Measurements from ENCODE around the gene LPCAT3. TPM values are rescaled to one million over a fixed set of nuclear protein-coding genes. Genes with fewer than 3 reads are reported as not detected.
"Not testable (repeated sequence)": the region's sequence is repeated elsewhere in the genome, so short reads cannot be mapped to it uniquely, and the experiment has no call there.

The LPCAT3 gene, protein sequence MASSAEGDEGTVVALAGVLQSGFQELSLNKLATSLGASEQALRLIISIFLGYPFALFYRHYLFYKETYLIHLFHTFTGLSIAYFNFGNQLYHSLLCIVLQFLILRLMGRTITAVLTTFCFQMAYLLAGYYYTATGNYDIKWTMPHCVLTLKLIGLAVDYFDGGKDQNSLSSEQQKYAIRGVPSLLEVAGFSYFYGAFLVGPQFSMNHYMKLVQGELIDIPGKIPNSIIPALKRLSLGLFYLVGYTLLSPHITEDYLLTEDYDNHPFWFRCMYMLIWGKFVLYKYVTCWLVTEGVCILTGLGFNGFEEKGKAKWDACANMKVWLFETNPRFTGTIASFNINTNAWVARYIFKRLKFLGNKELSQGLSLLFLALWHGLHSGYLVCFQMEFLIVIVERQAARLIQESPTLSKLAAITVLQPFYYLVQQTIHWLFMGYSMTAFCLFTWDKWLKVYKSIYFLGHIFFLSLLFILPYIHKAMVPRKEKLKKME
- total RNA-seq: 37.4 and 40.3 TPM in 2 replicates

DNA sequence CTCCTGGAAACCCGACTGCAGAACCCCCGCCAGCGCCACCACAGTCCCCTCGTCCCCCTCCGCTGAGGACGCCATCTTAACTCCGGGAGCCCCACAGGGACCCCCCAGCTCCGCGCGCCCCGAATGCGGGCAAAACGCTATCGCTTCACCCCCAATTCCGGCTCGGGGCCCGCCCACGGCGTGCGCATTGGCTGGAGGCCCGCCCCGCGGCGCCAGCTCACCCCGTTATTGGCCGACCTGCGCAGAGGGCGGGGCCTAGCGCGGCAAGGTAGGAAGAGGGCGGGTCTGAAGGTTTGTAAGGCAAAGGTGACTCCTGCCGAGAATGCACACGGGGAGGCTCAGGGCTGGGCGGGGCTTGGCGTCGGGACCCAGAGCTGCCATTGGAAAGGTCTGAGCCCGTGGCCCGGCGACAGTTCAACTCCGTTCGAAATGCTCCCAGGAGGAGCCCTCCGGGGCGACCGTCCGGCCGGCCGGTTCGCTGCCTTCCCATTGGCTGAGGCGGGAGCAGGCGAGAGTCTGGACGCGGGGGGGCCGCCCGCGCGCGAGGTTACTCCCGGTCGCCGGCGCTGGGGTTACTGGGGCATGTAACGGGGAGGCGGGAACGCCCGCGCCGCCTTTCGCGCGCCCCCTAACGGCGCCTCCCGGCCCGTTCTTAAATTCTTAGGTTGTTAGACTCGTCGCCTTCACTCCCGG lies at the start of gene LPCAT3:
TSS of gene LPCAT3 (minus strand) at position 127 of the 693 bp plus-strand sequence. CDS start at position 75, 52 bp downstream.
- intact Hi-C loops (cut with micrococcal nuclease): loop anchor here (1.0 to 2.0 kb wide), 19 partner anchors 24 to 1064 kb away; partner anchors contain the start of genes C12orf57, C1R, CDCA3 and CLSTN3

DNA sequence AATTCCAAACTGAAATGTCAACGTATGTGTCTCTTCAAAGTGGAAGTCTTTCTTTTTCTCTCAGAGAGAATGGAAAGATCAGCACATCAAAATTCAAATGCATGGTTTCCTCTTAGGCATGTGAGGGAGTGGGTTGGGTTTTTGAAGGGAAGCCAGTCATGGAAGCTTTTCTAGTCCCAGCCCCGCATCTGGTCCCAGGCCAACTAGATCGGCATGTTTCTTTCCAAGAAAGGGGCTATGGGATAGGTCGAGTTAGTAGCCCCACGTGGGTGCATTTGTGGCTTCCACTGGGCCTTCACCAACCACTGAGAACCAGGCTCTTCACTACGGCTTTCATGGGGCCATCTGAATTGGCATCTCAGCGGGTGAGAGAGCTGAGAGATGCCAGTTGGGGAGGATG lies 48.8 kb upstream of the LPCAT3 start:
- intact Hi-C loops (cut with micrococcal nuclease): no loop called here

DNA sequence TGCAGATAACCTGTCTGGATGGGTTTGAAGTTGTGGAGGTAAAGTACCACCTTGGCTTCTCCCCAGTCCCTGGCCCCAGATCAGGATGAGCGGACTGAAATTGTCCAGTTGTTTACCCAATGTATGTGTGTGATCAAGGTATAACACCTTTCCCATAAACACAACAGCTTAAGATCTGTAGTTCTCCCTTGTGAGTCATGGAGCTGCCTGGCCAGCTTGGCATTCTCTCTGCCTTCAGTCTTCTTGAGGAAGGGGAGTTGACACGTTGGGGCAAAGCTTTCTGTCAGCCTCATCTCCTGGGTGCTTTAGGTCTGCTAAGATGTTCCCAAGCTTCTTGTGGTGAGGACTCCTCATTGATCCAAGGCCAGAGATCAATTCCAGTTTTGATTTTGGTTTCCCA lies 48.3 kb upstream of the LPCAT3 start:
- intact Hi-C loops (cut with micrococcal nuclease): no loop called here

DNA sequence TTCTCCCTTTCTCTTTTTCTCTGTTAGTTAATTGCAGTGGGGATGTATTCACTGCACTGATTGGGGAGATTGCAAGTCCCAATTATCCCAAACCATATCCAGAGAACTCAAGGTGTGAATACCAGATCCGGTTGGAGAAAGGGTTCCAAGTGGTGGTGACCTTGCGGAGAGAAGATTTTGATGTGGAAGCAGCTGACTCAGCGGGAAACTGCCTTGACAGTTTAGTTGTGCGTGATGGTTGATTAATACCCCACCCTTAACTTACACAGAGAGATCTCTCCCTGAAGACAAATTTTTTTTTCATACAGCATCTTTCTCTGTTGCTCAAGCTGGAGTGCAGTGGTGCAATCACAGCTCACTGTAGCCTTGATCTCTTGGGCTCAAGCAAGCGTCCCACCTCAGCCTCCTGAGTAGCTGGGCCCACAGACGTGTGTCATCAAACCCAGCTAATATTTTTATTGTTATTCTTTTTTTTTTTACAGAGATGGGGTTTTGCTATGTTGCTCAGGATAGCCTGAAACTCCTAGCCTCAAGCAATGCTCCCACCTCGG lies 46.9 kb upstream of the LPCAT3 start:
- intact Hi-C loops (cut with micrococcal nuclease): no loop called here

DNA sequence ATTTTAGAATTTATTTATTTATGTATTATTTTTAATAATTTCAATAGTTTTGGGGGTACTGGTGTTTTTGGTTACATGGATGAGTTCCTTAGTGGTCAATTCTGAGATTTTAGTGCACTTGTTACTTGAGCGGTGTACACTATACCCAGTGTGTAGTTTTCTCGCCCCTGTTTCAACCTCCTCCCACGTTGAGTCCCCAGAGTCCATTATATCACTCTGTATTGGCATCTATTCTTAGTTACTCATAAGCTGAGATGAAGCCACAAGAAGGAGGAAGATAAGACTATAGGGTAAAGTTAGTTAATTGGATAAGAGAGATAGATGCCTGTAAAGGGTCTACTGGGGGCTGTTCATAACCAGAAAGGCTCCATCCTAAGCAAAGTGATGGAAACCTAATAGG lies 46.2 kb upstream of the LPCAT3 start:
- intact Hi-C loops (cut with micrococcal nuclease): no loop called here

DNA sequence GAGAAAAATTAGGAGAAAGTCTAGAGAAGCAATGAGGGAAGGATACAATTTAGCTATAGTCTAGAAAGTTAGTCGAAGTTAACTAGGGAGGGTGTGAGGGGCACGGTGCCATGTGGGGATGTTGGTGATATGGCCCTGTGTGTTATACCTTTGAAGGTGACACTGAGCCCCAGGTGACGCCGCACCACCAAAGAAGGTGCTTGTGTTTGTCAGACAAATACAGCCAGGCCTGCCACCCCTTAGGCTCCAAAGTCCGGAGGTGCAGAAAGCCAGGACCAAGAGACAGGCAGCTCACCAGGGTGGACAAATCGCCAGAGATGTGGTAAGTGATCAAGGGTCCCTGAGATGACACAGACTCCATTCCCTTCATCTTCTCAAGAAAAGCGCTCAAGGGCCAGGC lies 43.3 kb upstream of the LPCAT3 start:
- intact Hi-C loops (cut with micrococcal nuclease): no loop called here

DNA sequence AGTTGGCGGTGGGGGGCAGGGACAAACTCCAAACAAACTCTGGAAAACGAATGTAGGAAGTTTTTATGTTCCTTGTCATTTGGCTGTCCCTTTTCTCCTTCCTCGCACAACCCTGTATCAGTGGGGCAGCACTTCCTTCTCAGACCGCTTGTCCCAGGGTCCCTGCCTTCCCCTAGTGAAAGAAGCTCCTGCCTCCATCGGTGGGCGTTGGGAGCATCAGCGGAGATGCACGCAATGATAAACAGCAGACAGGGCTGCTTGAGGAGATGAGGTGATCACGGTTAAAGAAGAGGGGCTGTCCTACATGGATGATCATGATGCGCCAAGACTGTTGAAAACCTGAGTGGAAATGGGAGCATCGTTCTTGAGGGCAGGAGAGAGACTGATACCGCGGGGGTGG lies 42.9 kb upstream of the LPCAT3 start:
- intact Hi-C loops (cut with micrococcal nuclease): no loop called here

DNA sequence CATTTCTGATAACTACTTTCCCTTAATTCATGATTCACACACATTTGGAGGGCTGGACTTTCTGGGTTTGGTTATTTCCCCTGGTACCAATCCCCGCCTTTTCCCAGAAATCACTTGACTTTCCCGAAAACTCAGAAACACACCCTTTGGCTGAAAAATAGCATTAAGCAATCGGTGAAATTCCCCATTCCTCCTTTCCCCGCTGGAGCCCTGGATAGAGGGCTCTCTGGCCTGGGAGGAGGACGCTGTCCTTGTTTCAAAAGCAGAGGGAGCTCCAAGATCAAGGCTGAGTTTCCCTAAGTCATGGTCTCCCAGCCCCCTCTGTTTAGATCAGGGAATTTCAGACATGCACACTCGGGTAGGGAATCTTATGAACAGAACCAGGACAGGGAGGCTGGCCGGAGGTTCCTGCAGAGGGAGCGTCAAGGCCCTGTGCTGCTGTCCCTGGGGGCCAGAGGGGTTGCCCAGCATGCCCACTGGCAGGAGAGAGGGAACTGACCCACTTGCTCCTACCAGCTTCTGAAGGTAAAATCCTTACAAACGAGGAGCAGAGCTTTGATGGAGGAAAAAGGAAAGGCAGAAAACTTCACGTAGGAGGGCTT lies 42.2 kb upstream of the LPCAT3 start, which contains the start of gene C1S:
TSS of gene C1S (plus strand) at position 366 of the 602 bp plus-strand sequence. CDS start 1,195 bp downstream, outside the sequence.
- intact Hi-C loops (cut with micrococcal nuclease): no loop called here

DNA sequence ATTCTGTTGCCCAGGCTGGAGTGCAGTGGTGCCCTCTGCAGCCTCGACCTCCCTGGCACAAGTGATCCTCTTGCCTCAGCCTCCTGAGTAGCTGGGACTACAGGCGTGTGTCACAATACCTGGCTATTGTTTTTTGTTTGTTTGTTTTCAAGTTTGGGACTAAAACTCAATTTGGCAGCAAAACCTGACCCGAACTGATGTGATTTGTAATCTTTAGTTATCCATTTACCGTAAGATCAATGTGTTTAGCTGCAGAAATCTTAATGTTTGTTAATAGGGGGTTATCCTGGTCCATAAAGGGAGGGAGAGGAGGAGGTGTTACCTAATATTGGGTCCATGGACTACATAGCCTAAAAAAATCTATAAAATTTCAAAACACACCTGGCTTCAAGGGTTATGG lies 41.5 kb upstream of the LPCAT3 start:
- intact Hi-C loops (cut with micrococcal nuclease): no loop called here

DNA sequence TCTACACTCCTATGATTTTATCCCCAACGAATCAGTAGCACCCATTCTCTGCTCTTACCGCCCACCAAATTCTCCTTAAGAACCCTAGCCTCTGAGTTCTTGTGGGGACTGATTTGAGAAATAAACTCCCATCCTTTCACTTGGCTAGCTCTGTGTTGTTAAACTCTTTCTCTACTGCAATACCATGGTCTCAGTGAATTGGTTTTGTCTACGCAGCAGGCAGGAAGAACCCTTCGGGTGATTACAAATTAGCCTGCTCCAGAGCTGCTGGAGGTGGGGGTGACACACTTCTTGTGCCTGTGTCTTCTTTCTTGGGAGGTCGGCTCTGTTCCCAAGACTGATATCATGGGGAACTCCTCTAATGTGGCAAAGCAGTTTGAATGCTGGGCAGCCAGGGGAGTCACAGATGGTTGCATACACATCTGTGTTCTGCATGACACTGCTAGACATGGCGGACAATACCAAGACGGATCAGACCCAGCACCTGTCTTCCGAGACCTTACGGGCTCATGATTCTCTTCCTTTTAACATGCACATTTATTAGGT lies 40.6 kb upstream of the LPCAT3 start:
- intact Hi-C loops (cut with micrococcal nuclease): no loop called here

DNA sequence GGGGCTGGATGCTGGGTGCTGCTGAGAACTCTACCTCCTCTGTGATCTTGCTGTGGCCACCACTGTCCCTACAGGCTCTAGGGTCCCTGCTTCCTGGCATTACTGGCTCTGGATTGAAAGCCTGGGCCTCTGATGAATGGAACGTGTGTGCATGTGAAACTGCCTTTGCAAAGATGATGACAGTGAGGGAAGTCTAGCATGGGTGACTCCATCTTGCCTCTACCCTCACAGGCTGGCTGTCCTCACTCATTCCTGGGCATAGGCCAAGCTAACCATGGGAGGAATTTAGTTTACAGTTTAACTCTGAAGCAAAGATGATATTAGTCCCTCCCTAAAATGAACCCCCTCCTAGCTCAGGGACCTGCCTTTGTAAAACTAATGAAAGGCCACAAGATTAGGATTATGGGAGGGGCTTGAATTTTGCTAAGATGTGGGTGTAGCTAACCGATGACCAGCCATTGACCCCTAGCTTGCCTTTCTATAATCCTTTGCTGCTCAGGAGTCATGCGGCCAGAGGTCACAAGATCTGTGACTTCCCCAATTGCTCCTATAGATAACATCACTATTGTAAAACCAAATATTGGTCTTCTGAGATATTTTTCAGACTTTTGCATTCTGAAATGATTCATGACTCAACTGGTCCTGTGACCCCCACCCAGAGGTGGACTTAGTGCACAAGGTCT lies 40.0 kb upstream of the LPCAT3 start:
- intact Hi-C loops (cut with micrococcal nuclease): no loop called here

DNA sequence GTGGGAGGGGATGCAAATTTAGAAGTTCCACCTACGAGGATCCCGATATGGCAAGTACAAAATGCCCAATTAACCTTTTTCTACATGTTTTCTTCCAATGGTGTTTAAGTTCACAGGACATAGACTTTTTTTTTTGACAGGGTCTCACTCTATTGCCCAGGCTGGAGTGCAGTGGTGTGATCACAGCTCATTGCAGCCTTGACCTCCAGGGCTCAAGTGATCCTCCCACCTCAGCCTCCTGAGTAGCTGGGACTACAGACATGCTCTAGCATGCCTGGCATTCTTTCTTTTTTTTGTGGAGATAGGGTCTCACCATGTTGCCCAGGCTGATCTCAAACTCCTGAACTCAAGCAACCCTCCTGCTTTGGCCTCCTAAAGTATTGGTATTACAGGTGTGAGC lies 37.5 kb upstream of the LPCAT3 start:
- intact Hi-C loops (cut with micrococcal nuclease): not testable (repeated sequence)

DNA sequence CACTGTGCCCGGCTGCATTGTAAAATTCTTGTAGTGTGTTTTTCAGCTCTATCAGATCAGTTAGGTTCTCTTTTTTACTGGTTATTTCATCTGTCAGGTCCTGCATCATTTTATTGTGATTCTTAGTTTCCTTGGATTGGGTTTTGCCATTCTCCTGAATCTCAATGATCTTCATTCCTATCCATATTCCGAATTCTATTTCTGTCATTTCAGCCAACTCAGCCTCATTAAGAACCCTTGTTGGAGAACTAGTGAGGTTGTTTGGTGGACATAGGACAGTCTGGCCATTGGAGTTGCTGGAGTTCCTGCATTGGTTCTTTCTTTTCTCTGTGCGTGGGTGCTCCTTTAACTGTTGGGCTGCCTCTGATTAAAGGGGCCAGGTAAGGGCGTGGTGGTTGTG lies 36.6 kb upstream of the LPCAT3 start:
- intact Hi-C loops (cut with micrococcal nuclease): loop anchor here (1.0 kb wide), 1 partner anchor 28 kb away; no protein-coding TSS in a partner anchor

DNA sequence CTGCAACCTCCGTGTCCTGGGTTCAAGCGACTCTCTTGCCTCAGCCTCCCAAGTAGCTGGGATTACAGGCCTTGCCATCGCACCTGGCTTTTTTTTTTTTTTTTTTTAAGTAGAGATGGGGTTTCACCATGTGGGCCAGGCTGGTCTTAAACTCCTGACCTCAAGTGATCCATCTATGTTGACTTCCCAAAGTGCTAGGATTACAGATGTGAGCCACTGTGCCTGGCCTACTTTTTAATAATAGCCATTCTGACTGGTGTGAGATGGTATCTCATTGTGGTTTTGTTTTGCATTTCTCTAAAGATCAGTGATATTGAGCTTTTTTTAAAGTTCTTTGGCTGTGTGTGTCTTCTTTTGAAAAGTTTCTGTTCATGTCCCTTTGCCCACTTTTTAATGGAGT lies 31.7 kb upstream of the LPCAT3 start:
- intact Hi-C loops (cut with micrococcal nuclease): not testable (repeated sequence)

DNA sequence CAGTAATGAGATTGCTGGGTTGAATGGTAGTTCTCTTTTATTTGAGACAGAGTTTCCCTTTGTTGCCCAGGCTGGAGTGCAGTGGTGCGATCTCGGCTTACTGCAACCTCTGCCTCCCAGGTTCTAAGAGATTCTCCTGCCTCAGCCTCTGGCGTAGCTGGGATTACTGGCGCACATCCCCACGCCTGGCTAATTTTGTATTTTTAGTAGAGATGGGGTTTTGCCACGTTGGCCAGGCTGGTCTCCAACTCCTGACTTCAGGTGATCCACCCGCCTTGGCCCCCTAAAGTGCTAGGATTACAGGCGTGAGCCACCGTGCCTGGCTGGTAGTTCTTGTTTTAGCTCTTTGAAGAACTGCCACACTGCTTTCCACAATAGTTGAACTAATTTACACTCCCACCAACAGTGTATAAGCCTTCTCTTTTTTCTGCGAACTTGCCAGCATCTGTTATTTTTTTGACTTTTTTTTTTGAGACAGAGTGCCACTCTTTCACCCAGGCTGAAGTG lies 31.2 kb upstream of the LPCAT3 start:
- intact Hi-C loops (cut with micrococcal nuclease): not testable (repeated sequence)

DNA sequence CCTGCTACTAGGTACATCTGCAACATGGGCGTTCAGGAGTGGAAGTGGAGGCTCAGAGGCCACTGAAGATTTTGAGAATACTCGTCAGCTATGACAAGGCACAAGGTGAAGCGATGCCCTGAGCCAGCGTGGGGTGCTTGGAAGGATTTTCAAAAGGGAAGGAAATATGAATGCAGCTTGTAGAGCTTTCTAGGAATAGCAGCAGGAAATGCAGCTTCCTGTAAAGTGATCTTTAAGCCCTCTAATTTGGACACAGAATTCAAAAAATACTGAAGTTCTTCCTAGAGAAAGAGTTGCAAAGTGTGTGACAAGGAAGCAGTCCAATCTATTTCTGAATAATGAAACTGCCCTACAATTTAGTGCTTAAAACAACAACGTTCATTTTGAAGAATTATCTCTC lies 29.0 kb upstream of the LPCAT3 start:
- intact Hi-C loops (cut with micrococcal nuclease): no loop called here

DNA sequence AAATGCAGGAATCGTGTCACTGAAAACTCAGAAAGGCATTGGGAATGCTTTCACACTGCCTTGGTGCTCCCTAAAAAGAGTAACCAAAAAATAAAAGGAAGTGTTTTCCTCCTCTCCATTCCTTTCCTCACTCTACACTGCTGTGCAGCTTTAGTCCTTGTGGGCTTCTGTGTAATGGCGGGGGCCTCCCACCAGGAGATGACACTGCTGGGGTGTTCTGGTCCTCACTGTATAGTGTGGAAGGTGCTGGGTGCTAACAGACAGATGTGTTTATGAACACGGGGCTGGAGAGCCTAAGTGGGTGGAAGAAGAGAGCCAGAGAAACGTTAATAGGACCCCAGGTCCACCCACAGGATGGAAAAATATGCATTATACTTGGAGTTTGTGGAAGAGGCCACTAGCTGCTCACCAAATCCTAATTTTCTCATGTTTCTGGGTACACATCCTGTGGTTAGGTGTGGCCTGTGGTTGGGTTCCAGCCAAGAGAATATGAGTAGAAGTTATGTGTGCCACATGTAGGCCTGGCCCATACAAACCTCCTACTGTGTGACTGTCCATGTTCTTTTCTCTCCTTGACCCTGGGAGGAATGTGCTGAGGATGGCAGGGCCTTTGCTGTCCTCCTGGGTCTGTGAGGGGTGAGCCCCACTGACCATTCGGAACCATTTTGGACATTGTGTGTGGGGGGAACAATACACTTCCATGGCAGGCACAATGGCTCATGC lies 28.3 kb upstream of the LPCAT3 start:
- intact Hi-C loops (cut with micrococcal nuclease): no loop called here

DNA sequence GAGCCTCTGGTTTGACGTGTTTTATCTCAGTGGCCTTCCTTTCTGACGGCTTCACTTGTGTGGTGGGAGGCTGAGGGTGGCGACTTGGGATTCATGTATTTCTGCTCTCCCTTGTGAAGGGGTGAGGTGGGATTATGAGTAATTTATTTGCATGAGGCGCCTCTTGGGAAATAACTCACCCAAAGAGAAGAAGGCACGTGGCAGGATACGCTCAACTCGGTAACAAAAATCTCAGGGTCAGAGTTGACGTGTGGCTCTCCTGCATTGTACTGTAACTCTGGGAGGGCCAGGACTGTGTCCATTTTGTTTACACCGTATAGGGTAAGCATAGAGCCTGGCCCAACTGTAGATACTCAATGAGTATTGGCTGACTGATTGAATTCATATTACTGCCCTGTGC lies 27.6 kb upstream of the LPCAT3 start:
- intact Hi-C loops (cut with micrococcal nuclease): no loop called here

DNA sequence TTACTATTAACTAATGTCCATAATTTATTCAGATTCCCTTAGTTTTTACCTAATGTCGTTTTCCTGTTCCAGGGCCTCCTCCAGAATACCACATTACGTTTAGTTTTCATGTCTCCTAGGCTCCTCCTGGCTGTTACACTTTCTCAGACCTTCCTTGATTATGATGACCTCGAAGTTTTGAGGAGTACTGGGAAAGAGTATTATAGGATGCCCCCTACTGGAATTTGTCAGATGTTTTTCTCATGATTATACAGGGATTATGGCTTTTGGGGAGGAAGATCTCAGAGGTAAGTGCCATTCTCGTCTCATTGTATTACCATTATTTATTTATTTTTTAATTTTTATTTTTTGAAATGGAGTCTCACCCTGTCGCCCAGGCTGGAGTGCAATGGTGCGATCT lies 24.6 kb upstream of the LPCAT3 start:
- intact Hi-C loops (cut with micrococcal nuclease): loop anchor here (2.0 kb wide), 1 partner anchor 24 kb away; the partner anchor contains the start of gene LPCAT3

DNA sequence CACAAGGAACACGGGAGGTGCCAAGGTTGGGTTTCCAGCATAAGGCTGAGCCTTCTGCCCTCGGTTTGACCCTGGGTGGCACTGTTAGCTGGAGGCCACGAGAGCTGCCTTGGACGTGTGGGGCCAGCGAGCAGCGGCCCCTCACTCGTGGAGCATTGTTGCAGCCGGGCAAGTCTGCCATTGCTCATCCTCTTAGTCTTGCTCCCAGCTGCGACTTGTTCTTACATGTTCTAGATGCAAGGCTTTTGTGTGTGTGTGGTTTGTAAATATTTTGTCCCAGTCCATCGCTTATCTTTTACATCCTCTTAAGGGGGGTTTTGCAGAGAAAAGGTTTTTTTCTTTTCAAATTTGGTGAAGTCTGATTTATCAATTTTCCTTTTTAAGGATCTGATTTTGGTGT lies 21.1 kb upstream of the LPCAT3 start:
- intact Hi-C loops (cut with micrococcal nuclease): no loop called here
